Mesenteric fat pad (tissue), 1 donor: ENCODE measurements around the gene MBIP. TPM values are rescaled to one million over a fixed set of nuclear protein-coding genes. Genes with fewer than 3 reads are reported as not detected.

Experiments used
- DNase-seq: peaks from one replicate; pipeline ENCODE4 v3.0.0-alpha.2; 2020; ENCODE audit warnings: low spot score
- total RNA-seq: library from RNA; stranded (reverse); fragmentation: NEBNext Ultra II Directional; extraction: Animal tissue kit (Norgen Biotek cat#: 25700); gene quantifications from one replicate; pipeline ENCODE4 v1.2.1, GENCODE V29; 2021
- donor health status: DM: yes; HTN: yes; CAD: no.

Gene MBIP
- total RNA-seq, 1 donor from 2014 or later, result 17.3 TPM

DNA sequence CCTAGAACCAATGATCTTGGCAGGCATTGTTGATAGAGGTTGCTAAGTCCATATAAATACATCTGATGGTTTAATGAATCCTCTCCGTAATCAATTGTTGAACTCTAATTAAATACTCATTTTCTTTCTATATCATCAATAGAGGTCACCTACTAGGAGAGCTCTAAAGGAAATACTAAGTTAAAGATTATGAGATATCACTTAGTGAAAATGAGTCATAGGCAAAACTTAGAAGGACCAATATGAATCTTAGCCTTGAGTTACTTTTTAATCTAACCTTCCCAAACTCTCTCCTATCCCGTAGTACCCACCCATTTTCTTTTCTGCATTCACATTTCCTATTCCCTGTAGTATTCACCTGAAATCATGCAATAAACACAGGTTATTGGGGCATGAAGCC is 50.2 kb downstream of the MBIP start:
- DNase-seq, result no peak

DNA sequence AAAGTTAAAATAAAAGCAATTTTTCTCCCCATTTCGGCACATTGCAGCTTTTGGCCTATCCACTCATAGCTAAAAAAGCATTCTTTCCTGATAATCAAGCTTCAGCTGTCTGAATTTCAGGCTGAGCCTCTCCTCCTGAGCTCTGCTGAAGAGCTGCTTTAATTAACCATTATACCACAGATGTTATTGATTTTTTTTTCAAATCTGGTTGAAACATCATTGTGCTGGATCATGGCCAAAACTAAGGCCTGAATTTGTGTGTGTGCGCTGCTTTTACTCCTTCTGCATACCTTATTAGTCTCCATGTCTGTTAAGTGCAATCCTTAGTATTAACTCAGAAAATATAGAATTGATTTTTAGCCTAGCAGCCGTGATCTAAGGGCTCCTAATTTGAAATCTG is 52.3 kb downstream of the MBIP start:
- DNase-seq, result no peak

DNA sequence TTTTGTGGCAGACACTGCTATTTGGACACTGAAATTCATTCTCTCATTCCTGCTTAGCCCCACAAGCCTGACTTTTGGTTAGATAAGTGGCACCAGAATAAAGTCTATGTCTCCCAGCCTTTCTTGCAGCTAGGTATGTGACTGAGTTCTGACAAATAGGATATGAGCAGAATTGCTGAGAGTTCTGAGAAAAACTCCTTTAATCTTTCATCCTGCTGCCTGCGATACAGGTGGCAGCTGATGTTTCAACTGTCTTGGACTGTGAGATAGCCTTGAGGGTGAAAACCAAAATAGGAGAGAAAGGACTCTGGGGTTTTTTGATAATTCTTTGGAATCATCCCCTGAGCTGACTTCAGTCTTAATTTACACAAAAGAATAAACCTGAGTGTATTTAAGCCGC is 55.8 kb downstream of the MBIP start:
- no peak for DNase-seq

DNA sequence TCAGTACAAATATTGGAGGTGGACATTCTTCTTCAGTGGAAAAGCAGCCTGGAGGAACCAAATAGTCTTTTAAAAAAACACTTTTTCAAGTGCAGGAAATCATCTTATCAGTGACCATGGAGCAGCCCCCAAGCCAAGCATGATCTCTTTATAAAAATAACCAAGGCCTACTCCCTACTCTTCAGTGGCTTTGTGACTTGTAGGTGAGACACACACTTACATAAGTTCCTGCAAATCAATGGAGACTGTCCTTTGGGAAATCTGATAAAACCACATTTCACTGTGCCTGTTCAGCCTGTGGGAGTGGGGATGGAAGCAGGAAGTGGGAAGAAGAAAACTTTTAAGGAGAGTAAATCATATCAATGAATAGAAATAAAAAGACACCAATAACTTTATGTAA is 56.3 kb downstream of the MBIP start:
- no peak for DNase-seq

DNA sequence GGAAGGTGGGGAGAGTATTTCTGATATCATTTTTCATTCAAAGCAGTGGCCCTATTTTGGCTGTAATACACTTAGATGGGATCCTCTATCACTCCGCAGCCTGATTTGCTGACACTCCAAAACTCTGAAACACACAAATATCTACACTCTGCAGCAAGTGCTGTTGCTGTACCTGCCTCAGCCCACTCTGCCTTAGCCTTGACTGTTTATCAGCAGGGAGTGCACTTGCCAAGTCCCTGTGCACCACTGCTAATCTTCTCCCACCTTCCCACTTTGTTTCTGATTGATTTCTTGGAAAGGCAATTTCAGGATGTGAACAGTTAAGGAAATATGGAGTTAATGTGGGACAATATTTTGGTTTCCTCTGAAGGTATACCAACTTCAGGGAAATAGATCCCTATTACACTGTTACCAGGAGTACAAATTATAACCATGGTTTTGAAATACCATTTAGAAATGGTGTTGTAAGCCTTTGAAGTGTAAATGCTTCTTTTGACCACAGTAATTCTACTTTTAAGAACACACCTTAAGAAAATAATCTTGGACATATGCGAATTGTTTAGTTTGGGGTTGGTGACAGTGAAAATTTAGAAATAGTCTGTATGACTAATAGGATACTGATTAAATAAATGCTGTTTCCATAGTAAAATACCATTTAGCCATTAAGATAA is 59.3 kb downstream of the MBIP start:
- DNase-seq, result no peak

DNA sequence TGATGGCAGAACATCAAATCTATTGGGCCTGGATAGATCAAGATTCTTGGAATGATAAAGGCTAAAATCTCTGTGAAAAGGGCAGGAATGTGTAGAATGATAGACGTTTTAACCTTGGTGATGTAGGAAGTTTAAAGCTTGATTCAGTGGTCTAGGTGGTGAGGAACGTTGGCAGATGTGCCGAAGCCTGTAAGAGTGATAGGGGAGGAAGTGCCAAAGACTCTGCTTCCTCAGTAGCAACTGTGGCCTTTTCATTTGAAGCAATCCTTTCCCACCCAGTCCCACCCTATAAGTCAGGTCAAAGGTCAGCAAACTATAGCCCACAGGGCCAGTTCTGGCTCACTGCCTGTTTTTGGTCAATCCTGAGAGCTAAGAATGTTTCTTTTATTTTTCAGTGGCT is 62.2 kb downstream of the MBIP start:
- no peak for DNase-seq

DNA sequence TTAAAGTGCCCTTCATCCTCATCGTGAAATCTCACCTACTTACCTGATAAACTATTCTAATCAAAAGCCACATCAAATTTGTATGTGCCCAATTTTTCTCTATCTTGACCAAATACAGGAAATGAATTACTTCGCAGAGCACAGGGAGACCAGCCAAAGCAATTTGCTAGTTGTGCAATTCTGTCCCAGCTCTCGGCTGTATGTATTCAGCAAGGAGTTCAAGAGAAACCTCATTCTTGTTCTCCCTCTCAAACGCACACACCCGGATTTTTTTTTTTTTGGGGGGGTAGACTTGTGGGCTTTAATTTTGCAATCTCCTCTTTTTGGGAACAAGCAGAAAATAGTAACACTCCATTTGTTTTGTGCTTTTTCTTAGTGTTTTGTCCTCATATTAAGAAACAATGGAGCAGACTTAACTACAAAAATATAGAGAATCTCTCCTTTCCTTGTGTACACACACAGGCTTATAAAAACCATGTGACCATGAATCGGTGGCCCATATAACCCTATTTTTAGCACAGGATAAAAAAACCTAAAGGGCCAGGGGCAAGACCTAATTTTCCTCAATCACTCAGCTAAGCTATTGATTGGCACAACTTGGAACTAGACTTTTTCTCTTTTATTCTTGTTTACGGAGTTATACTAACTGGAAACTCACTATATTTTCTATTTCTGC is 64.2 kb downstream of the MBIP start:
- DNase-seq, result no peak

DNA sequence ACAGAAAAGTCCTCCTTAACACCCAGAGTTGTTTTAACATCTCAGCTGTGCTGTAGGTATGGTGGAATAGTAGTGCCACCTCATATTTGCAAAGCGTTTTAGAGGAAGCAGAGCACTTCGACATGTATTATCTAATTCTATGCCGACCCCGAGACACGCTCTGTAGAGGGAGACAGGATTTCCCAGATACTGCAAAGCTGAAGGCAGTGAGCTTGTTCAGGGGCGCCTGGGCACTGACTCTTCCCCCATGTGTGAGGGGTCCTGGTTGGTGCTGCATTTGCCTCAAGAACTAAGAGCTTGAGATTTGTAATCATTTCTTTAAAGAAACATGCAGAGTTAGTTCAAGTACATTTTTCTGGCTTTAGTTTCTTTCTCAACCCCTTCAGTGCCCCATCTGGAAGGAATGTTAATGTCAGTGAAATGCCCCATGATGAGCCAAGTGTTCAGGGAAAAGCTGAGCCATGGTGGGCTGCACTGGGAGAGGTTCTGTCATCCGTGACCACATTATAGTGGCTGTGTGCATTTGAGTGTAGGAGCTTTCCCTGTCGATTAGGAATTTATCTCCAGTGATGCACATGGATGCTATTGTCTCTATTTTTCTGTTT is 66.3 kb downstream of the MBIP start:
- DNase-seq, result no peak

Other genes starting within 250 kb of the MBIP start
- not detected for gene PTCSC3, start 143.9 kb downstream of the MBIP start, total RNA-seq
- gene NKX2-1, start 199.6 kb upstream of the MBIP start, total RNA-seq, result not detected